ENCODE data around the gene DLG1.

DNA sequence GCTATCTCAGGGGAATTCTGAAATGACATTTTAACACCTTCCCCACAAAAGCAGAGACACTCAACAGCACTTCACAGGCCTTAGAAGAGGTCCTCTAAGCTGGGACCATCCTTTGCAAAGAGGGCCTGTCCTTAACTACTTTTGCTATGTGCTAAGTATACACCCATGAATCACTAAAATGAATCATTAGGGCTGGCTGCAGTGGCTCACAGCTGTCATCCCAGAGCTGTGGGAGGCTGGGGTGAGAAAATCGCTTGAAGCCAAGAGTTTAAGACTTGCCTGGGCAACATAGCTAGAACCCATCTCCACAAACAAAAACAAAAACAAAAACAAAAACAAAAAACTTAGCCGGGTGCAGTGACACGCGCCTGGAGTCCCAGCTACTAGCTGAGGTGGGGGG is 214.9 kb downstream of the DLG1 start:
- TF ChIP-seq, protein P1, sequence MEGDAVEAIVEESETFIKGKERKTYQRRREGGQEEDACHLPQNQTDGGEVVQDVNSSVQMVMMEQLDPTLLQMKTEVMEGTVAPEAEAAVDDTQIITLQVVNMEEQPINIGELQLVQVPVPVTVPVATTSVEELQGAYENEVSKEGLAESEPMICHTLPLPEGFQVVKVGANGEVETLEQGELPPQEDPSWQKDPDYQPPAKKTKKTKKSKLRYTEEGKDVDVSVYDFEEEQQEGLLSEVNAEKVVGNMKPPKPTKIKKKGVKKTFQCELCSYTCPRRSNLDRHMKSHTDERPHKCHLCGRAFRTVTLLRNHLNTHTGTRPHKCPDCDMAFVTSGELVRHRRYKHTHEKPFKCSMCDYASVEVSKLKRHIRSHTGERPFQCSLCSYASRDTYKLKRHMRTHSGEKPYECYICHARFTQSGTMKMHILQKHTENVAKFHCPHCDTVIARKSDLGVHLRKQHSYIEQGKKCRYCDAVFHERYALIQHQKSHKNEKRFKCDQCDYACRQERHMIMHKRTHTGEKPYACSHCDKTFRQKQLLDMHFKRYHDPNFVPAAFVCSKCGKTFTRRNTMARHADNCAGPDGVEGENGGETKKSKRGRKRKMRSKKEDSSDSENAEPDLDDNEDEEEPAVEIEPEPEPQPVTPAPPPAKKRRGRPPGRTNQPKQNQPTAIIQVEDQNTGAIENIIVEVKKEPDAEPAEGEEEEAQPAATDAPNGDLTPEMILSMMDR (IDR thresholded peaks at IDR 0.05; ENCODE audit: low read depth, low read length, missing input control) = no peak
- TF ChIP-seq, protein P2, sequence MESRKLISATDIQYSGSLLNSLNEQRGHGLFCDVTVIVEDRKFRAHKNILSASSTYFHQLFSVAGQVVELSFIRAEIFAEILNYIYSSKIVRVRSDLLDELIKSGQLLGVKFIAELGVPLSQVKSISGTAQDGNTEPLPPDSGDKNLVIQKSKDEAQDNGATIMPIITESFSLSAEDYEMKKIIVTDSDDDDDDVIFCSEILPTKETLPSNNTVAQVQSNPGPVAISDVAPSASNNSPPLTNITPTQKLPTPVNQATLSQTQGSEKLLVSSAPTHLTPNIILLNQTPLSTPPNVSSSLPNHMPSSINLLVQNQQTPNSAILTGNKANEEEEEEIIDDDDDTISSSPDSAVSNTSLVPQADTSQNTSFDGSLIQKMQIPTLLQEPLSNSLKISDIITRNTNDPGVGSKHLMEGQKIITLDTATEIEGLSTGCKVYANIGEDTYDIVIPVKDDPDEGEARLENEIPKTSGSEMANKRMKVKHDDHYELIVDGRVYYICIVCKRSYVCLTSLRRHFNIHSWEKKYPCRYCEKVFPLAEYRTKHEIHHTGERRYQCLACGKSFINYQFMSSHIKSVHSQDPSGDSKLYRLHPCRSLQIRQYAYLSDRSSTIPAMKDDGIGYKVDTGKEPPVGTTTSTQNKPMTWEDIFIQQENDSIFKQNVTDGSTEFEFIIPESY (IDR thresholded peaks at IDR 0.05) = no peak
- TF ChIP-seq YY1 (IDR thresholded peaks at IDR 0.05) = no peak
- TF ChIP-seq RAD21 (IDR thresholded peaks at IDR 0.05) = no peak
- TF ChIP-seq EGR1 (IDR thresholded peaks at IDR 0.05; ENCODE audit: low read depth in 2 of 2) = no peak
- no peak for TF ChIP-seq SP1 (IDR thresholded peaks at IDR 0.05)
- TF ChIP-seq, protein P3, sequence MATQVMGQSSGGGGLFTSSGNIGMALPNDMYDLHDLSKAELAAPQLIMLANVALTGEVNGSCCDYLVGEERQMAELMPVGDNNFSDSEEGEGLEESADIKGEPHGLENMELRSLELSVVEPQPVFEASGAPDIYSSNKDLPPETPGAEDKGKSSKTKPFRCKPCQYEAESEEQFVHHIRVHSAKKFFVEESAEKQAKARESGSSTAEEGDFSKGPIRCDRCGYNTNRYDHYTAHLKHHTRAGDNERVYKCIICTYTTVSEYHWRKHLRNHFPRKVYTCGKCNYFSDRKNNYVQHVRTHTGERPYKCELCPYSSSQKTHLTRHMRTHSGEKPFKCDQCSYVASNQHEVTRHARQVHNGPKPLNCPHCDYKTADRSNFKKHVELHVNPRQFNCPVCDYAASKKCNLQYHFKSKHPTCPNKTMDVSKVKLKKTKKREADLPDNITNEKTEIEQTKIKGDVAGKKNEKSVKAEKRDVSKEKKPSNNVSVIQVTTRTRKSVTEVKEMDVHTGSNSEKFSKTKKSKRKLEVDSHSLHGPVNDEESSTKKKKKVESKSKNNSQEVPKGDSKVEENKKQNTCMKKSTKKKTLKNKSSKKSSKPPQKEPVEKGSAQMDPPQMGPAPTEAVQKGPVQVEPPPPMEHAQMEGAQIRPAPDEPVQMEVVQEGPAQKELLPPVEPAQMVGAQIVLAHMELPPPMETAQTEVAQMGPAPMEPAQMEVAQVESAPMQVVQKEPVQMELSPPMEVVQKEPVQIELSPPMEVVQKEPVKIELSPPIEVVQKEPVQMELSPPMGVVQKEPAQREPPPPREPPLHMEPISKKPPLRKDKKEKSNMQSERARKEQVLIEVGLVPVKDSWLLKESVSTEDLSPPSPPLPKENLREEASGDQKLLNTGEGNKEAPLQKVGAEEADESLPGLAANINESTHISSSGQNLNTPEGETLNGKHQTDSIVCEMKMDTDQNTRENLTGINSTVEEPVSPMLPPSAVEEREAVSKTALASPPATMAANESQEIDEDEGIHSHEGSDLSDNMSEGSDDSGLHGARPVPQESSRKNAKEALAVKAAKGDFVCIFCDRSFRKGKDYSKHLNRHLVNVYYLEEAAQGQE (IDR thresholded peaks at IDR 0.05) = no peak
- no peak for TF ChIP-seq FOXA2 (IDR thresholded peaks at IDR 0.05)
- no peak for TF ChIP-seq TAF1 (conservative IDR thresholded peaks at IDR 0.05)

Measured in liver (tissue), 3 donors.